HG03108 (cell line): ENCODE data around the gene THUMPD1.
"Not testable (repeated sequence)": the region's sequence is repeated elsewhere in the genome, so short reads cannot be mapped to it uniquely, and the experiment has no call there.

Experiments used
- ATAC-seq: cut with Tn5 transposase; IDR thresholded peaks from one replicate; pipeline ENCODE4 v1.9.1; 2021; ENCODE audit warnings: moderate library complexity; ENCODE audit not compliant: unreplicated experiment

Gene THUMPD1

DNA sequence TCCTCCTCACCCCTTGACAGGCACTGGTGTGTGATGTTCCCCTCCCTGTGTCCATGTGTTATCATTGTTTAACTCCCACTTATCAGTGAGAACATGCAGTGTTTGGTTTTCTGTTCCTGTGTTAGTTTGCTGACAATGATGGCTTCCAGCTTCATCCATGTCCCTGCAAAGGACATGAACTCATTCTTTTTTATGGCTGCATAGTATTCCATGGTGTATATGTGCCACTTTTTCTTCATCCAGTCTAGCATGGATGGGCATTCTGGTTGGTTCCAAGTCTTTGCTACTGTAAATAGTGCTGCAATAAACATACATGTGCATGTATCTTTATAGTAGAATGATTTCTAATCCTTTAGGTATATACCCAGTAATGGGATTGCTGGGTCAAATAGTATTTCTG is 39.9 kb downstream of the THUMPD1 start:
- ATAC-seq: not testable (repeated sequence)

DNA sequence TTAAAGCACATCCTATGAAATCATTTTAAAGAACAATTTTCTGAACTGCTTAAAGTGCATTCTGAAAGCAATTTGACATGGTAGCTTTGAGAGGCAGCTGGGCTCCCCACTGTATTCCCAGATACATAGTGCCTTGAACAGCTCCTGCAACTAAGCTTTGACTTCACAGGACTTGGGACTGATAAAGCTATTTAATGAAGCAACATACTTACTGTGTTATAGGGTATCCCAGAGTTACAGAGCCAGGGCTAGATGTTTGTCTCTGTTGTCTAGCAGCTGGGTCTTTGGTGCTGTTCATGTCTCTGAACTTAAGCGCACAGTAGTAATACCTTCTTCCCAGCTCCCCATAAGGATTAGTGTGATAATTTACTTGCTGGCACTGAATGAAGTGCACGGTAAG is 45.0 kb downstream of the THUMPD1 start:
- ATAC-seq: no peak

DNA sequence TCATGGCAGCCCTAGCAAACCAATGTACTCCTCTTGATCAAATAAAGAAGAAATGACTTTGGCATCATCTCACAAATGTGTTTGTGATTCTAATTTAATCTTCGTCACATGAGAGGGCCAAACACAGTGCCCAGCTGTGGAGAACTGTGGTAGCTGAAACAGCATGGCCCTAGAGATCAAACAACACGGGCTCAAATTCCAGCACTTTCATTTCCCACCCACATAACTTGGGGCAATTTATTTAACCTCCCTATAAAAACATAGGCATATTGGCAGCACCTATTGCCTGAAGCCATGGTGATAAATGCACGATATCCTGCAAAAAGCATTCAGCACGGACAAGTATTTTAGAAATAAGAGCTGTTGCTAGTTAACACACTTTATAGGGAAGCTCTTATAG is 46.6 kb downstream of the THUMPD1 start:
- ATAC-seq: no peak

DNA sequence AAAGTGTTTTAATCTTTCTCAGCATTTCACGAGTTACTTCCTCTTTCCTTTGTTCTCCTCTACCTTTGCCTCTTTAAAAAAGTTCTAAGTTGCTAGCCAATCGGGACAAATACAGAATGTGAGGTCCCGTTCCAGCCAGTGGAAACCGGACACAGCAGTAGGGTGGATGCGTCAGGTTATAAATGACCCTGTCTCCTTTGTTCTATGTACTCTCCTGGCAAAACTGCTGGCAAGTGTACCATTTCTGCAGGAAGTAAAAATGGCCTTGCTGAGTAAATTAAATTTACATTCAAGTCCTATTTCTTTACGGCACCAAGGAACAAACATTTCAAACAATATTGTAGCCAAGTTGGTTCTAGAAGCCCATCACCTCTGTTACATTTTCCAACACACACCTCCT is 47.5 kb downstream of the THUMPD1 start:
- not testable (repeated sequence) for ATAC-seq

DNA sequence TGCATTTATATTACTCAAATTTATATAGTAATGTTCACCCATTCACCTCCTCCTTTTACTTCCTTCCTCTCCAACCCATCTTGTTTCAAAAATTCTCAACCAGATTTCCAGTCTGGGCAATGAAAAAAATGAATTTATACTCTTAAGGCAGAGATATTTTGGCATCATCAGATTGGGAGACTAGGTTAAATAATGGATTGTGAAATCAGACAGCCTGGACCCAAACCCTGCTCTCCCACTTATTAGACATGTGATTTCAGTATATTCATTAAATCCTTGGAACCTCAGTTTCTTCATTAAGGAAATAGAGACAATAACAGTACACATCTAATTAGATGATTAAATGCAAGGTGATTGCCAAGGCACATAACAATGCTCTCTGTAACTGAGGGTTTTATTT is 52.0 kb downstream of the THUMPD1 start:
- no peak for ATAC-seq

DNA sequence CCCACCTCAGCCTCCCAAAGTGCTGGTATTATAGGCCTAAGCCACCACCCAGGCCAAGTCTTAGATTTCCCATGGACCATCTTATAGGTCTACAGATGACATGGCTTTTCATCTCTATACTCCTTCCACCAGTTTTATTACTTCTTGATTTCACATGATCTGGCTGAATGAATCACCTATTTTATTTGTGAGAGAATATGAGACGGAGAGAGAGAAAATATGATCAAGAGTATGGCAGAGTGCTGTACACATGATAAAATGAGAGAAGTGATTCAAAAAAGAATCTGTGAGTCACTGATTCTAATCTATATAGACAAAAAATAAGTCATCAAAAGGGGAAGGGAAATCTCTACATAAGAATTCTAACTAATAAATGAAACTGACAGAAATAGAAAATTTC is 57.8 kb downstream of the THUMPD1 start:
- no peak for ATAC-seq
